ENCODE measurements around the gene STAT4.

STAT4 gene

GRCh38 chr2:191183081-191183480 lies 32.3 kb upstream of the STAT4 start:
- no peak for TF ChIP-seq CTCF (conservative IDR thresholded peaks at IDR 0.05; ENCODE audit: low read depth, low read length)
- DNase-seq (ENCODE audit: low read depth), result no peak
- H3K4me3 ChIP-seq (ENCODE audit: low read depth, low read length), result no peak overlapping the region

DNA sequence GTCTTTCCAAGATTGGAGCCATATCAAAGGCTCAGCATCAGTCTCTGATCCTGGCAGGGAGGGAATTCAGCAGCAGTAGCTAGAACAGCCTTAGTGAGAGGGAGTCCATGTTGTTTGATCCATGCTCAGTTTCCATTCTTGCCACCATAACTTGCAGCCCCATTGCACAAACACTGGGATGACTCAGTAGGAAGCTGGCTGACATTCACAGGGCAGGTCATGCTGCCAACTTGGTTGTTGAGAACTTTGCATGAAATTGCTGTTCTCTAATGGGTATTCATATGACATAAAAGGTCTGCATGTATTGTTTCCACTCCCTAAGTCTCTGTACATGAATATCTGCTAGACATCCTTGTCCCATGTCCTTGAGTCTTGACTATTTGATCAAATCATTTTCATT lies 29.9 kb upstream of the STAT4 start:
- no peak overlapping the region for H3K4me3 ChIP-seq (ENCODE audit: low read depth, low read length)
- no peak for TF ChIP-seq CTCF (conservative IDR thresholded peaks at IDR 0.05; ENCODE audit: low read depth, low read length)
- DNase-seq (ENCODE audit: low read depth), result no peak

GRCh38 chr2:191180276-191180675 lies 29.5 kb upstream of the STAT4 start:
- no peak for DNase-seq (ENCODE audit: low read depth)
- no peak overlapping the region for H3K4me3 ChIP-seq (ENCODE audit: low read depth, low read length)
- no peak for TF ChIP-seq CTCF (conservative IDR thresholded peaks at IDR 0.05; ENCODE audit: low read depth, low read length)

- peak; percentile 24 for DNase-seq (ENCODE audit: low read depth)
- TF ChIP-seq CTCF (conservative IDR thresholded peaks at IDR 0.05; ENCODE audit: low read depth, low read length), result no peak
- H3K4me3 ChIP-seq (ENCODE audit: low read depth, low read length), result no peak overlapping the region
Observed at GRCh38 chr2:191178806-191179514, 28.2 kb upstream of the STAT4 start.

DNA sequence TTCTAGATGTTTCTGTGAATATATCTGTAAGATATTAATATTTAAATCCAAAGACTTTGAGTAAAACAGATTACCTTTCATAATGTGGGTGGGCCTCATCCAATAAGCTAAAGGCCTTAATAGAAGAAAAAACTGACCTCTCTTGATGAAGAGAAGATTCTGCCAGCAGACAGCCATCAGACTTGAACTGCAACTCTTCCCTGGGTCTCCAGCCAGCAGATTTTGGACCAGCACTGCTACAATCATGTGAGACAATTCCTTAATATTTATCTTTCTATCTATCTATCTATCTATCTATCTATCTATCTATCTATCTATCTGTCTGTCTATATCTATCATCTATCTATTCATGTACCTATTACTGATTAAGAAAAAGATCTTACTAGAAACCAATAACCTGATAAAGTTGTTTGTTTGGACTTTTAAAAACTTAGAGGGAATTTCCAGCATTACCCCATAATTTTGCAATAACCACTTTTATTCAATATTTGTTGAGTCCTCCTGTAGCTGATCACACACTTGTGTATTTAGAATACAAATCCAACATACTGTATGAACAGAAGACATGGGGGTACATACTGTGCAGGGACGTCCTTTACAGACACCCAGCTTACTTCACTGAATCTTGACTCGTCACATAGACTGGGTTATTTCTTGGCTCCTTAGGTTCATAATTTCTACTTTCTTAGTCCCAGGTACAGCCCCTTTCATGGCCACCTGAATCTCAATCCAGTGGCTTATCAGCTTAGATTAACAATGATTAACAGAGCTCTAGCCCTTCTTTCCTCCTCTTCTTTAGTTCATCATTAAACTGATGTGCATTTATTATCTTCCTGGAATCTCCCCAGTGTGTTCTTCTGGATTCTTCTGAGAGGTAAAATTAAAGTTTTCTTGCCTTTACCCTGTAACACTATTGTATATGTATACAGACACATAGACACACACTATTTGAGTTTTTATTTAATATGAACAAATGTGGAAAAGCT lies 27.2 kb upstream of the STAT4 start:
- no peak for DNase-seq (ENCODE audit: low read depth)
- no peak for TF ChIP-seq CTCF (conservative IDR thresholded peaks at IDR 0.05; ENCODE audit: low read depth, low read length)
- no peak overlapping the region for H3K4me3 ChIP-seq (ENCODE audit: low read depth, low read length)

- no peak for DNase-seq (ENCODE audit: low read depth)
- TF ChIP-seq CTCF (conservative IDR thresholded peaks at IDR 0.05; ENCODE audit: low read depth, low read length), result no peak
- H3K4me3 ChIP-seq (ENCODE audit: low read depth, low read length), result no peak overlapping the region
Observed at GRCh38 chr2:191176801-191177438, 26.1 kb upstream of the STAT4 start.
